Hematopoietic multipotent progenitor cell treated with erythropoietin and hydrocortisone succinate and interleukin-3 and kit ligand, for 17 days (in vitro differentiated cells): ENCODE data around the gene PLP1.
"Not testable (repeated sequence)": the region's sequence is repeated elsewhere in the genome, so short reads cannot be mapped to it uniquely, and the experiment has no call there.

Source experiments
- DNase-seq: peaks from one replicate; pipeline ENCODE4 v3.0.0-alpha.2; 2015; ENCODE audit warnings: low spot score

PLP1 gene

GRCh38 chrX:103776546-103776945, at the start of gene PLP1:
Gene PLP1, plus strand, starts transcription at chrX:103776840. Its CDS starts 156 bp downstream, at chrX:103776996.
- DNase-seq: no peak

DNA sequence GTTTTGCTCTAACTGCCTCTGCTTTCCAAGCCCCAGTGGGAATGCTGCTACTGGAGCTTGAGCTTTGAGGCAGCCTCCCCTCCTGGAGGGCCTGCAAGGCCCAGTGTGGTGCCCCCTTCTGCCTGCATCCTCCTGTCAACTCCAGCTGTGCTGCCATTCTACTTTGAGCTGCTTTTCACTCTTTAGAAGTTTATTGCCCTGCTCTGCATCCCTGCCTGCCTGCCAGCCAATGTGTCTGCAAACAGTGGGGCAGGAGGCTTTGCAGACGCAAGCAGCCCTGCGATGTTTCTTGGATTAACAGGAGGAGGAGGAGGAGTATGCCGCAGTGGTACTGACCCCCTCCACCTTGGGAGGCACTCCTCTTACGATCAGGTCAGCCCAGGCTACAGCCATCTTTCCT, 49.5 kb upstream of the PLP1 start:
- no peak for DNase-seq

GRCh38 chrX:103729015-103729414, 47.6 kb upstream of the PLP1 start:
- no peak for DNase-seq

GRCh38 chrX:103730147-103730795, 46.4 kb upstream of the PLP1 start:
- DNase-seq: no peak

DNA sequence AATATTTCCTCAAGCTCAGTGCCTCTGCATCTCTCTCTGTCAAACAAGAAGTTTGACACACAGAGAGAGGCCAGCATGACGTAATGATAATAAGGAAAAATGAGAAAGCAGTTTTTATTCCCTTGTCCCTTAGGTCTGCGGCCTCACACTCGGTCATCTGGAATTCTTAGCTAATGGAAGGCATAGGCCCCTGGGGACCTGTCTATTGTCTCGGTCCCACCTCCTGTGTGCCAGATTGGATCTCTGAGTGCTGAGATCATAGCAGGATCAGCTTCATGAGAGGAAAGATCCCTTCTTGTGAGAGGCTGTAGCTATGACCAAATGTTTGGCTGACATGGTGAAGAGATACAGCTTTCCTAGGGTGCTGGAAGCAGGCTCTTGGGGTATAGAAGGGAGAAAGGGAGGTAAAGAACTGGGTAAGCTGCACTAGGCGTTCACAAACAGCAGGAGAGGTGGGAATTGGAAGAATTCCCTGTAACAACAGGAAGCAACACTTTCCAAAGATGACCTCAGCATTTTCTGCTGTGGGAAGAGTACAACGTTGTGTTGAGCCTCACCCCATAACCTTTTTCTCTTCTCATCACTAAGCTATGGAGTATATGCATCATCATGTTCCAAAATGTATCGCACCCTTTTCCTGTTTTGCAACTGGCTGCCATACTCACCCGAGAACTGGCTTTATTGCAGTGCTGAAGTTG, 45.7 kb upstream of the PLP1 start:
- no peak for DNase-seq

GRCh38 chrX:103733017-103733416, 43.6 kb upstream of the PLP1 start:
- no peak for DNase-seq

DNA sequence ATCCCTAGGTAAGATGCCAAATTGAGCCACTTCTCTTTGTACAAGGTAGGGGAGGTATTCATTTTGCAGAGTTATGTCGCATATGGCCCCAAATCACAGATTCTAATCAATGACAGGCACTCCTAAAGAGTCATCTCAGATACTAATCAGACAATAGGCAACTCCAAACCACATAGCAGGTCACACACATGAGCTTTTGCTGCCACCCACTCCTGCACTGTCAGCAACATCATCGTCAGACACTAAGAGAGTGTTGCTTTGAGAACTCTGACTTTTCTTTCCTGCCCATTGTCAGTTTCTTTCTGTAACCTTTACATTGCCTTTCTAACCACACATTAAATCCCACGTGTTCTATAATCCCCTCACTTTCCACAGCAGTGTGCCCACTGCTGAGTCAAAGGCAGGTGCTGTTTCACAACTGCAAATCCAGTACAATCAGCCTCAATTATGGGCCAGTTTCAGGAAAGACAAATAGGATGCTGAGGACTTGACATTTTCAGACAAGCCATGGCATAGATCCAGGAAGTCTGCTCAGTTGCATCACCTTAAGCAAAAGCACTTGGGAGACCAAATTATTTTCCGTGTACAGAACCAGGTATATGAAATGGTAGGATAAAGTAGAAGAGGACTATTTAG, 42.4 kb upstream of the PLP1 start:
- DNase-seq: no peak

DNA sequence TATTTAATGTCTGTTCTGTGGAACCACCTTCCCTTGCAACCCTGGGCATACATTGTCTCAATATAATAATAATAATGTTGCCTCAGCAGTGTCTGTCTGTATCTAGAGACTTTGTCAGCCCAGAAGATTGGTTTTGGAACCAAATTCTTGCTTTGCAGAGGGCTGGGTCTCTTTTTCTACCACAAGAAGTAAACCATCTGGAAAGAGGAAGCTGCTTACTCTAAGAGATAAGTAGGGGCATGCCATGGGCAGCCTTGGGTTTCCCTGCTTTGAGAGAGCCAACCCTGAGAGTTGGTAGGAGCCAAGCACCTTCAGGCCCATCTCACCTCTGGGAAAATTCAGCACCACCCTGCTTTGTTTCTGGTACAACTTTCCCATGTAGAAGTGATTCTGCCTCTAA, 38.9 kb upstream of the PLP1 start:
- DNase-seq: no peak

GRCh38 chrX:103739421-103739820, 37.2 kb upstream of the PLP1 start:
- no peak for DNase-seq

GRCh38 chrX:103741879-103742278, 34.8 kb upstream of the PLP1 start:
- DNase-seq: no peak

DNA sequence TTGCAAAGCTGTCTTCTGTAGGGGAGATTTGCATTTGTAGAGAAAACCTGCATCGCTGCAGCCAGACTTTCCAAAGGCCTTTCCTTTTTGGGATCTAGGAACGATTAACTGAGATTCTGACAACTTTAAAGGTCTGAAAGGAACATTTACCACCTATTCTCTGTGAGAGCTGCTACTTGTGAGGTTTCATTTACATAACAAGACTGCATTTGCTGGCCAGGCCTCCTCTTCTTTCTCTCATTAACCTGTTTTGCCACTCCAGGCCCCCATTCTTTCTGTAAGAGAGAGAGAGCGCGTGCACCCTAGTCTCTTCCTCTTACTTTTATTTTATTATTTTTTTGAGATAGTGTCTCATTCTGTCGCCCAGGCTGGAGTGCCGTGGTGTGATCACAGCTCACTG, 34.3 kb upstream of the PLP1 start:
- DNase-seq: no peak

DNA sequence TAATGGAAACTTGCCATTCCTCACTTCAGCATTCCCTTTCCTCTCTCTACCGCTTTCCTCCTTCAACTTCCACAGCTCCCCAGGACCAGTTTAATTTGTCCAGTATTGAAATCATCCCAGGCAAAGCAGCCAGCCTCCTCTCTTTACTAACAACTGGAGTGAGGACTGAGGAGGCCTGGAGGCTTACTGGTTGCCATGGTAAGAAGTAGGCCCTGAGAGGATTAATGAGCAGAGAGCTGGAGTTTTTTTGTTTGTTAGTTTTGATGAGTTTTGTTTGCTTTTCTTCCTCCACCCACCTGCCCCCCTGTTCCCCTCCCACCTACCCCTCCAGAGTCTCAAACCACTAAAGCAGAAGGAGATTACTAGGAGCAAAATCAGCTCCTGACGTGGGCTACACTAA, 29.5 kb upstream of the PLP1 start:
- DNase-seq: no peak

- DNase-seq: no peak
Observed at GRCh38 chrX:103754401-103754800, 22.2 kb upstream of the PLP1 start.

DNA sequence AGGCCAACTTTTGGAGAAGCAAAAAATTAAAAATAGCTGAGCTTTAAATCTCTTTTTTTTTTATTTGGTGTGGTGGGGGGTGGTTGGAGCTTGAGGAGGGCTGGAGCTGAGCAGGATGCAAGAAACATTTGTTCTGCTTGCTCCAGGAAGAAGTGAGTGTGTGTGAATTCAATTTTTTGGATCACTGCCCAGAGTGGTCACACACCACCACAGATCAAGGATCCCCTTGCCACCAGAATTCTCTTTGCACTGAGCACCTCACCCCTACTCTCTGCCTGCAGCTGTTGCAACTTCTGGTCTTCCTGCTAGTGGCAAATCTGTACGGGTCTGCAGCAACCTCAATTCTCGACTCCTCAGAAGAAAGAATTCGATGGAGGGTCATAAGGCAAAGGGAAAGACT, 19.9 kb upstream of the PLP1 start:
- DNase-seq: no peak

DNA sequence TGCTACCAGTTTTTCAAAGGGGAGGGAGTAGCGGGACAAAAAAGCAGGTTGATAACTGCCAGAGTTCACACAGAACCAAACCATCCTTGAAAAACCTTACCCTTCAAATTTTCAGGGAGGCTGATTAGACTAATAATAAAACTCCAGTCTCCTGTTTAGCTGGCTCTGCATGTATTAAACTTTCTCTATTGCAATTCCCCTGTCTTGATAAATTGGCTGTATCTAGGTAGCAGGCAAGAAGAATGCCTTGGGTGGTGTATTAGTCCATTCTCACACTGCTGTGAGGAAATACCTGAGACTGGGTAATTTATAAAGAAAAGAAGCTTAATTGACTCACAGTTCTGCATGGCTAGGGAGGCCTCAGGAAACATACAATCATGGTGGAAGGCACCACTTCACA, 18.1 kb upstream of the PLP1 start:
- DNase-seq: no peak

GRCh38 chrX:103763541-103763940, 13.1 kb upstream of the PLP1 start:
- DNase-seq: not testable (repeated sequence)

DNA sequence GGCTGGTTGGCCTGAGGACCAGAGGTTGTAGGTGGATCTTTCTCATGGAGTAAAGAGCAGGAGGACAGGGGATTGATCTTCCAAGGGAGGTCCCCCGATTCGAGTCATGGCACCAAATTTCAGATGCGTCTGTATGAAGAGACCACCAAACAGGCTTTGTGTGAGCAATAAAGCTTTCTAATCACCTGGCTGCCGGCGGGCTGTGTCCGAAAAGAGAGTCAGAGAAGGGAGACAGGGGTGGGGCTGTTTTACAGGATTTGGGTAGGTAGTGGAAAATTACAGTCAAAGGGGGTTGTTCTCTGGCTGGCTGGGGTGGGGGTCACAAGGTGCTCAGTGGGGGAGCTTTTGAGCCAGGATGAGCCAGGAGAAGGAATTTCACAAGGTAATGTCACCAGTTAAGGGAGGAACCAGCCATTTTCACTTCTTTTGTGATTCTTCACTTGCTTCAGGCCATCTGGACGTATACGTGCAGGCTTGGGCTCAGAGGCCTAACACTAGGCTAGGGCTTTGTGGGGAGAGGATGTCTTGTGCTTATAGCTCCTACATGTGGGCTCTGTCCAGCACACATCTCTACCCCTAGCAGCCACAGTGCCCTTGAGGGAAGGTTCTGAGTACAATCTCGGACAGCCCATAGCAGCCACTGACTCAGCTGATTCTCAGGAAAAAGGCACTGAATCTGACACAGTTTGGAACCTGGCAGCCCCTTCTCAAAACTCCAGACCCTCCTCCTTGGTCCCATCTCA, 9.7 kb upstream of the PLP1 start:
- DNase-seq: not testable (repeated sequence)

- no peak for DNase-seq
Observed at GRCh38 chrX:103773445-103773844, 3.2 kb upstream of the PLP1 start.

GRCh38 chrX:103774070-103774642, 2.5 kb upstream of the PLP1 start:
- no peak for DNase-seq

- no peak for DNase-seq
Observed at GRCh38 chrX:103779141-103779789, 2.6 kb downstream of the PLP1 start.

GRCh38 chrX:103780336-103781061, 3.9 kb downstream of the PLP1 start:
- DNase-seq: no peak
